Stimulated activated CD4-positive, alpha-beta T cell treated with anti-CD3 and anti-CD28 coated beads, Interleukin-1b, Interleukin-23, amount 100 ng/mL, for 48 hours (primary cell): ENCODE data around the gene PCSK5.

Experiments
- DNase-seq: peaks from one replicate; pipeline ENCODE4 v3.0.0-alpha.2; 2020

PCSK5 gene

DNA sequence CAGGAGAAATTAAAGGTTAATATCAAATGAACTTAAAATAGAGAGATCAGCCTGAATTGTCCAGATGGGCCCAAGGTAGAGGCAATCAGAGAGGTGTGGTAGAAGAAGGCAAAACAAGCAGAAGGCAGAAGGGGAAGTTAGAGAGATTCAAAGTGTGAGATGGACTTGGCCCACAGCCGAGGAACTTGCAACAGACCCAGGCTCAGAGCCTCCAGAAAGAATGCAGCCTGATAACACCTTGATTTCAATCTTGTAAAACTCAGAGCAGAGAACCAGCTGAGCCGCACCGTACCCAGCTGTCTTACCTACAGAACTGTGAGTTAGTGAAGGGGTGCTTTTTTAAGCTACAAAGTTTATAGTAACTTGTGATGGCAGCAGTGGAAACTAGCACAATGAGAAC lies 312.9 kb downstream of the PCSK5 start:
- no peak for DNase-seq

DNA sequence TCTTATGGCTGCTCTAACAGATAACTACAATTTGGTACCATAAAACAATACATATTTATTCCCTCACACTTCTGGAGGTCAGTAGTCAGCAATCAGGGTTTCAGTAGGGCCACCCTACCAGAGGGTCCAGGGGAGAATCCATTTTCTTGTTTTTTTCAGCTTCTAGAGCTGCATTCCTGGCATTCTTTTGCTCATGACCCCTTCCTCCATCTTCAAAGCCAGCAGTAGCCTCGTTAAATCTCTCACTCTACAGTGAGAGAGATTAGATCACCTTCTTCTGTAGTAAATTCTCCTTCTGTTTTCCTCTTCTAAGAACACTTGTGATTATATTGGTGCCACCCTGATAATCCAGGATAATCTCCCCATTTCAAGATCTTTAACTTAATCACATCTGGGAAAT lies 316.3 kb downstream of the PCSK5 start:
- no peak for DNase-seq

DNA sequence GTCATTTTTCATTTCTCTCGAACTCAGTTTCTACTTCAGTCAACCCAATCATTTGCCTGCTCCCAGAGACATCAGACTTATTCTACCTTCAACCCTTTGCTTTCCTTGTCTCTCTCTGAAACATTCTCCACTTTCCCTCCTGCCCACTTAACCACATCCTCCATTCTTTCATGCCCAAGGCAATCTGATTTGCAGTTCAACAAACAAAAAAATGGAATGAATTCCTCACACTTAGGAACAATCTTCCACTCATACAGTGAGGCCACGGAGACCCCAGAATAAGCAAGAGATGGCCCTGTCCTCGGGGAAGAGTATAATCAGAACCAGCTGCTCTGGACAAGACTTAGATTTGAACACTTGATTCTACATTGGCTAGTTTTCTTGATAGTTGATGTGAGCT lies 323.3 kb downstream of the PCSK5 start:
- DNase-seq, result no peak

DNA sequence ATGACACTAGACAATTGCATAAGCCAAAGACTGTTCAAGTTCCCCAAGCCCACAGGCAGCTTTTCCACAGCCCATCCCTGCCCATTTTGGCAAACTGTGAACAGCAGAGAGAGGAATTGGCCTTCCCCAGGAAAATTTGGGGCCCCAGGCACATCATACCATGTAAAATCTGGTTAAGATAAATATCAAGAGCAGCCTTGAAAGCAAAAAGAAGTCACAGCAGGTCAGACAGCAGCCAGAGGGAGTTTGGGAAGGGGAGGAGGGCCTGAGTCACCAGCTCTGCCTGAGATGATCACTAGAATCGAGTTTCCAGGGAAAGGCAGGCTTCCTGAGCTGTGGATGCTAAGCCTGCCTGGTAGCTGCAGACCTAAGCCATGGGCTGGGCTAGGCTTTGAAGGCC lies 324.6 kb downstream of the PCSK5 start:
- DNase-seq, result no peak

DNA sequence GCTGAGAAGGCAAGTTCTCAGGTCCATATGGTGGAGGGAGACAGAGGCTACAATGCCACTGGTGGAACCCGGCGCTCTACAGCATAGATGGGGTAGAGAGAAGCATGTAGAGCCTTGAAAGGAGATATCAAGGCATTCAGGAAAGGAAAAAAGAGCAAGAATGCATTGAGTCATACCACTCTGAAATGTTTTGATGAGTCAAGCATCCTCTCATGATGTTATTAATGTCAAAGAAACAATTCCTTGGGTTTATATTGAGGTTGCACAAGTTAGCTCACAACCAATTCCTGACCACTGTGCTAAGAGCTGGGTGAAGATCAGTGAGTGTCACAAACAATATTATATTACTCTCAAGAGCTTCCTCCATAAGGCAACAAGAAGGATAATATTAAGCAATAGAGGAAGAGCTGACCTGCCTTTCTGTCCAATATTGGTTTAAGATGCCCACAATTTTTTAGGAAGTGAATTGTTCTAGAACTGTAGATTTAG lies 325.7 kb downstream of the PCSK5 start:
- DNase-seq, result no peak

DNA sequence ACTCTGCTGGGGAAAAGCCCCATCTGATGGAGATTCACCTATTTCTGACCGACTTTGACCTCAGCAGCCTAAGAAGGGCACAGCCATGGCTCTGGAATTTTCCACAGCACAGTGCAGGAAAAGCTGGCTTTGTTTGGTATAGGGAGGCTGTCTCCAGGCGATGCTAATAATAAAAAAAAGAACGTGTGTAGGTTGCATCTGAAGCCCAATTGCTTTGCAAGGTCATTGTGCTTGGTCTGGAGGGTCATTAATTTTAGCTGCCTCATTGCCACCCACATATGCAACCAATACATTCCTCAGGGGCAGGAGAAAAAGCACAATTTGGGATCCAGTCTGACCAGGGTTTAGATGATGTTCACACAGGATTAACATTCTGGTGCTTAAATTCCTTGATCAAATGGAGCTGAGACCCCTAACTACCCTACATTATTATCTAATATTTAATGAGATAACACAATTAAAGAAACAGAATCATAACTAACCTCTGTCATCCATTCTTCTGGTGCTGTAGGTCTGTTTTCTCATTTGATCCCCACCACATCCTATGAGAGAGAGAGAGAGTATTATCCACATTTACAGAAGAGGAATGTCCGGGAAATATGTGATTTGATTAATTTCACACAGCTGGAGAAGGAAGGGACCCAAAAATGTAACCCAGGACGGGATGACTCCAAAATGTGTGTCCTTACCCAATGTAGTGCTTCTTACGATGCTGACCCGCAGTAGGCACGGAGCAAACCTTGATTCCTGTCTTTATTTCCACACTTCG lies 327.8 kb downstream of the PCSK5 start:
- no peak for DNase-seq

DNA sequence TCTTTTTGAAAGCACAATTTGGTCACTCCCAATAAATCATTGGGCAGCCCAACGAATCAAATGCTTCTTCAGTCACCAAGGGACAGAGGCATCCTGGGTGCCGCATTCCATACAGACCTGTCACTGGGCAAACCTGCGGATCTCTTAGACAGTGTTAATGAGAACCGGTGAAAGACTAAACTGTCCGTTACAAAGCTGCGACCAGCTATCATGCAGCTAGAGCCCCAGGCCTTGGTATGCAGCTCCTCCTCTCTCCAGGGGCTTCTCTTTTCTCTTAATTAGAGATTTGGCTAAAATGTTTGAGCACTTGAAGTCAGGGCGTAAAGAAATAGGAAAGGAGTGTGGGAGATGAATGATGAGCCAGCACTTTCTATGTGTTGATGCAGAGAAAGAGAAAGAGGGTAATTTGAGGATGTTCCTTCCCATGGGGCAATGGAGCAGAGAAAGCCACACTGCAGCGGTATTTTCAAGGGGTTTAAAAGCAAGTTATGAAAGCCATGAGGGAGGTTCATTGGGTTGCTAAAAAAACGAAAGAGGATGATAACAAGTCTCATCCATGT lies 328.5 kb downstream of the PCSK5 start:
- DNase-seq, result no peak

DNA sequence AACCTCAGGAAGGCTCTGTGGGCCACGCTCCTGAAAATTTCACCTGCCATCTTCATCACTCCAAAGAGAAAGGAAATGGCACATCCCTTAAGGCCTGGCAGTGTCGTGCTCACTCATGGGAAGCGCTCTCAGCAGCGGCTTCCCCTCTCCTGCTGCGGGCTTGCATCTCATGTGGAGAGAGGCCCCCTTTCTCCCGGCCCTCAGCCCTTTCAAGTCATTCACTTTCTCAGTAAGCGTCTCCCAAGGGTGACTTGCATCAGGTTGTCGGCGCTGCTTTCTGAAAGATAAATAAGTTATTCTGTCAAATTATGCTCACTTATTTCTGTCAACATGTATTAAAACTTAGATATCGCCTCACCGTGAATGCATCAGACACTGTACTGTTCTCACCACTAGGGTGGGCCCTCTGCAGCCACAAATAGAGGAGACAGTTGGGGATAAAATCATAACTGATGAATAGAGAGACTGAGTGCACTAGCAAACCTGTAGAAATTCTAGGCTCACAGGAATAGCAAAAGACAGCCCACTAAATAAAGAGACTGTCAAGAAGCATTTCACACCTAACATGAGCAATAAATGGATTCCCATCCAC lies 329.2 kb downstream of the PCSK5 start:
- no peak for DNase-seq

- DNase-seq, result no peak
Observed at GRCh38 chr9:76221423-76221822, 330.9 kb downstream of the PCSK5 start.

- DNase-seq, result no peak
Observed at GRCh38 chr9:76223749-76224340, 333.4 kb downstream of the PCSK5 start.

GRCh38 chr9:76227156-76227555 lies 336.7 kb downstream of the PCSK5 start:
- no peak for DNase-seq

DNA sequence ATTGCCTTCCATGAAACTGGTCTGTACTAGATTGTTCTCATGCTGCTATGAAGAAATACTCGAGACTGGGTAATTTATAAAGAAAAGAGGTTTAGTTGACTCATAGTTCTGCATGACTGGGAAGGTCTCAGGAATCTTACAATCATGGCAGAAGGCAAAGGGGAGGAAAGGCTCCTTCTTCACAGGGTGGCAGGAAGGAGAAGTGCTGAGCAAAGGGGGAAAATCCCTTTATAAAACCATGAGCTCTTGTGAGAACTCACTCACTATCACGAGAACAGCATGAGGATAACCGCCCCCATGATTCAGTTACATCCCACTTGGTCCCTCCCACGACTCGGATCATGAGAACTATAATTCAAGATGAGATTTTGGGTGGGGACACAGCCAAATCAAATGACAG lies 340.5 kb downstream of the PCSK5 start:
- DNase-seq, result no peak

DNA sequence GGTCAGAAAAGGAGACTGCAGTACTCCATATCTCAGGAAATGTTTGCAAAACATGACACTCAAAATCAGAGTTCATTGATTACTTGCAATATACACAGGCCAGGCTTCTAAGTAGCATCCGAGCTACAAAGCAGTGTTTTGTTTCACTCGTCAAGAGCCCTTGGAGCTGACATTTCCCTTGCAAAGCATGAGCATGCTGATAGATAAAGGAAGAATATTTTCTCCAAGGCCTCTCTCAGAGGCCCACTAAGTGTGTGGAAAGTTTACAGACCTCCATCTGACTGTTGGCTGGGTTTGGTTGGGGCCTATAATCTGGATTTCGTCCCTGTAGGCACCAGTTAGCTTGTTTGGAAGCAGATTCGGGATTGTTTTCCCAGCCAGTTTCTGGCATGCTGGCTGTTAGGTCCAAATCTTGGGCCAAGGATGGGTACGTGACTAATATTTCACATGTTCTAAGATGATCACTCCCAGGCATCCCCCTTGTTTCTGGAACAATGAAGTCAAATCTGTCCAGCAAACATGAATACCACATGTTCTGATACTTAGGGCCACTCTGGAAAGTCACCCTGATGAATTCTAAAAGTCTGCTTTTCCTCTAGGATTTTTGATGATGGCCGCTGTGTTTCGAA lies 342.5 kb downstream of the PCSK5 start:
- DNase-seq, result no peak

DNA sequence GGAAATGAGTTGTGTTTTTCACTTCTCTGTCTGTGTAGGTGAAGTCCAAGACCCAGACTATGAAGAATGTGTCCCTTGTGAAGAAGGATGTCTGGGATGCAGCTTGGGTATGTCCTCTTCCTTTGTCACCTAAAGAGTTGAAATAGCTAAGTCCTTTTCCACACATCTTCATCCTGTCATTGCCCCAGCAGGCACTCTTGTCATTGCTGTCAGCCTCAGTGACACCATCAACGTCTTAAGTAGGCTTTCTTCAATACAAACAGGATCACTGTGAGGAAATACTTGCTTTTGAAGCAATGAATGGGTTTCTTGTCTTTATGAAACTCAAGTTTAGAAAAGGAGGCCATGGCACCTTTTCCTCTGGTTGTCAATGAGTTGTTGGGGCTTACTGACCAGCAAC lies 350.1 kb downstream of the PCSK5 start:
- no peak for DNase-seq

- DNase-seq, result no peak
Observed at GRCh38 chr9:76245518-76245917, 355.0 kb downstream of the PCSK5 start.

DNA sequence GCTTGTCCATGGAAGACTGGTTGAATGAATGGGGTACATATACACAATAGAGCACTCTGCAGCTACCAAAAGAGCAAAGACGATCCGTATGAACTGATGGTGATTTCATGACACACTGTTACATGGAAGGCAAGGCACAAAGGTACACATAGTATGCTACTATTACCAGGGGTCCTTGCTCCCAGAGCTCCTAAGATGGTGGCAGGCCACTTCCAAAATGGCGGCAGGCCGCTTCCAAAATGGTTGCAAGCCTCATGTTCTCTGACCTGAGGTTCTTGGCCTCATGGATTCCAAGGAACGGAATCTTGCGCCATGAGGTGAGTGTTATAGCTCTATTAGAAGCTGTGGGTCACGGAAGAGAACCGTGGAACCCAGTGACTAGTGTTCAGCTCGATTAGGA lies 356.2 kb downstream of the PCSK5 start:
- no peak for DNase-seq

GRCh38 chr9:76247426-76247825 lies 357.0 kb downstream of the PCSK5 start:
- DNase-seq, result no peak

GRCh38 chr9:76249309-76249708 lies 358.8 kb downstream of the PCSK5 start:
- DNase-seq, result no peak

GRCh38 chr9:76255781-76256455 lies 365.4 kb downstream of the PCSK5 start:
- no peak for DNase-seq

GRCh38 chr9:76257311-76257710 lies 366.8 kb downstream of the PCSK5 start:
- DNase-seq, result no peak

DNA sequence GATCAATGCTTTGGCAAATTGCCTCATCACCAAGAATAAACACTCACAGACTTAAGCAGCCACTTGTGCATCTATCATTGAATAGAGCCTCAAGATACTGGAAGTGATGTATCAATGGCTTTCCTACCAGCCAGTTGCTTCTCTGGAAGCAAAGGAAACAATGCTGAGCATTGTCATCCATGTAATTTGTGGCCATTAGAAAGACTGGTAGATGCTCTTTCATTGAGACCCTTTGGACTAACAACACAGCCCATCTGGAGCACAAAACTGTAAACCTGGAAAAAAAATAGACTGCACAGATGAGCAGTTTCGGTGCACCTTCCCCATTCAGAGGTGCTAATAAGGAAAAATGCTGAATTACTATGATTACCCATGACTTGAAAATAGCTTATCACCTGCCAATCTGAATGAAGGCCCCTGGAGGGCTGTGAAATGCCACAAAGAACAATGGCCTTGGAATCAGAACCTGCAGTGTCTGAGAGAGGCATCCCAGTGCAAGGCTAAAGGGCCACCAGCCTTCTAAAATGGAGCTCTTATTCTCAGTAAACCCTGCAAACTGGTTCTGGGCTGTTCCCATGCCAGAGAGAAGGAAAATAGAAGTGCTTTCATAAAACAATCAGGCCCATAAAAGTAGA lies 376.3 kb downstream of the PCSK5 start:
- no peak for DNase-seq

DNA sequence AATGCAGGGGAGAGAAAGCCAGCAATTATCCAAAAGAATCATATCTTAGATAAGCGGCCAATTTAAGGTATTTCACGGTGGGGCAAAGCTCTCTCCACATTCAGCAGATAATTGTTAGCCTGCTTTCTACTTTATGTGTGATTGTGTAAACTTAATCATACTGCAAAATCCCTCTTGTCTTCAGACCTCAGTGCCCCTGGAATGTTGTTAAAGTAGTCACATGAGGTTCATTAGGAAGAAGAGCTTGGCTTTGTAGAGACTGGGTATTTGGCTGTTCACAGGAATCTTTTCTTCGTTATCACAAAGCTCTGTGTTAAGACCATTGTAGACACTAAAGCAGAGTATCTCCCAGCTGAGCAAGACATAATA lies 376.8 kb downstream of the PCSK5 start:
- no peak for DNase-seq

DNA sequence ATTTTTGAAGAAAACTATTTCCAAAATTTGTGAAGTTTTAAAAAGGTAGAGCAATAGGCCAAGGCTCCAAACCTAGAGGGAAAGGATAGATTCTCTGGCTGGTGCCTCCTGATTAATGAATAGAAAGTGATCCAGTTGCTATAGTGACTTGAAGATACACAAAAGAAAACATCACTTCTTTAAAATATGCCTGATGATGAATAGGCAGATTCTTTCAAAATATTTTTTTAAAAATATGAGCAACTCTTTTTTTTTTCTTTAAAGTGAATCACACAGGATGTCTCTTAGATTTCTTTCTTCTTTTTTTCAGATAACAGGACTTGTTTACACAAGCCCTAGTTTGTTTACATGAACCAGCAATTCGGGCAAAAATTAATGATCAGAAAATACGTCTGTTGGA lies 379.3 kb downstream of the PCSK5 start:
- no peak for DNase-seq
